K562 (cell line): ENCODE measurements around the gene RAP2B. TPM values are rescaled to one million over a fixed set of nuclear protein-coding genes. Genes with fewer than 3 reads are reported as not detected.

Experiments used
- ATAC-seq: fragments of 200-7000 bp; cut with Tn5 transposase; 3 replicates; pipeline ENCODE4 v1.9.1; 2020; ENCODE audit warnings: moderate library complexity
- BruUV-seq: library from RNA; stranded (reverse); fragments of 400-500 nt; replicated peaks from 2 replicates; lab custom pipeline; 2021; lab: Mats Ljungman, UMichigan
- CTCF ChIA-PET: fragments of 300-600 bp; formaldehyde crosslinking; extraction: SDS; loops from one replicate; lab custom pipeline; 2021; ENCODE audit warnings: low intra/inter-chr PET ratio; lab: Yijun Ruan, JAX
- POLR2A ChIA-PET: fragments of 300-600, 350-650 bp; sonication (Branson Sonifier 250); formaldehyde crosslinking; extraction: SDS; loops from one replicate; lab custom pipeline; 2021; ENCODE audit warnings: antibody characterized with exemption, inconsistent platforms; lab: Yijun Ruan, JAX
- DNase-seq, 4 experiments: peaks; one replicate each; pipeline versions ENCODE4 v3.0.0 to v3.0.0-alpha.2; 2011 to 2018; ENCODE audit warnings: low spot score in 3 of 4, mixed read lengths in 3 of 4; ENCODE audit errors: extremely low read depth in 1 of 4
- FAIRE-seq: peaks from 2 replicates; lab custom pipeline; 2011; peaks lifted over from hg19 to GRCh38; lab: Jason Lieb, UNC
- H2AFZ ChIP-seq: 2 replicates; pipeline ENCODE4 v1.6.0; 2011; ENCODE audit warnings: low read depth, low read length, control low read depth, inconsistent platforms
- H3K27ac ChIP-seq: fragments of 200-600 bp; 3 replicates; pipeline ENCODE4 v1.8.0; 2011; ENCODE audit warnings: low read depth, mild to moderate bottlenecking, control low read depth, inconsistent platforms, low read length, moderate library complexity, mixed read lengths; ENCODE audit errors: extremely low read depth
- H3K27me3 ChIP-seq, 2 experiments: fragments of 300-600 bp in 1 of 2; 2 replicates in 1 of 2; 3 replicates in 1 of 2; pipeline versions ENCODE4 v1.6.0 to v1.8.0; 2011; ENCODE audit warnings: inconsistent platforms in 2 of 2, low read length in 2 of 2, mild to moderate bottlenecking in 1 of 2, mixed read lengths in 1 of 2, moderate library complexity in 1 of 2; ENCODE audit not compliant: control insufficient read depth in 2 of 2, insufficient read depth in 2 of 2
- H3K36me3 ChIP-seq: fragments of 300-600 bp; 3 replicates; pipeline ENCODE4 v1.8.0; 2011; ENCODE audit warnings: mild to moderate bottlenecking, low read length, inconsistent platforms; ENCODE audit not compliant: control insufficient read depth, insufficient read depth
- H3K4me1 ChIP-seq, 2 experiments: fragments of 200-600 bp in 1 of 2; replicated peaks in 1 of 2; 2 replicates in 1 of 2; 3 replicates in 1 of 2; pipeline versions ENCODE4 v1.5.1 to v1.8.0; 2011; ENCODE audit warnings: inconsistent platforms in 2 of 2, low read length in 2 of 2, mild to moderate bottlenecking in 1 of 2, mixed read lengths in 1 of 2, moderate library complexity in 1 of 2; ENCODE audit not compliant: control insufficient read depth in 2 of 2, insufficient read depth in 2 of 2
- H3K4me2 ChIP-seq: 2 replicates; pipeline ENCODE4 v1.6.1; 2011; ENCODE audit warnings: low read length, control low read depth, inconsistent platforms, mixed read lengths; ENCODE audit not compliant: insufficient read depth
- H3K4me3 ChIP-seq: fragments of 200-600 bp; sonication (generic), shearing (Covaris generic); 2 replicates; pipeline ENCODE4 v1.5.1; 2016; ENCODE audit warnings: control low read depth, inconsistent platforms
- H3K79me2 ChIP-seq: fragments of 200-600 bp; 3 replicates; pipeline ENCODE4 v1.8.0; 2011; ENCODE audit warnings: low read length, inconsistent platforms; ENCODE audit not compliant: control insufficient read depth, insufficient read depth
- H3K9ac ChIP-seq, 2 experiments: 2 replicates each; pipeline versions ENCODE4 v1.6.0 to v1.6.1; 2011; ENCODE audit warnings: low read depth in 2 of 2, low read length in 2 of 2, control low read depth in 1 of 2, inconsistent platforms in 1 of 2, mild to moderate bottlenecking in 1 of 2, mixed read lengths in 1 of 2; ENCODE audit not compliant: insufficient read depth in 1 of 2
- H3K9me1 ChIP-seq: one replicate; pipeline ENCODE4 v1.6.0; 2011; ENCODE audit warnings: inconsistent platforms, mild to moderate bottlenecking, low read length, moderate library complexity; ENCODE audit not compliant: control insufficient read depth, insufficient read depth
- H3K9me3 ChIP-seq: replicated peaks from 2 replicates; pipeline ENCODE4 v1.5.1; 2011; ENCODE audit warnings: low read depth, low read length, inconsistent platforms; ENCODE audit not compliant: control insufficient read depth, insufficient read depth
- H4K20me1 ChIP-seq: replicated peaks from 2 replicates; pipeline ENCODE4 v1.6.1; 2011; ENCODE audit warnings: low read length, inconsistent platforms, mixed read lengths; ENCODE audit not compliant: control insufficient read depth, insufficient read depth
- BCL6 ChIP-seq: fragments of 250-450 bp; sonication (Bioruptor Pico); IDR thresholded peaks from 2 replicates; pipeline ENCODE4 v1.4.0; 2020
- THRA ChIP-seq: fragments of 450-650 bp; IDR thresholded peaks from 2 replicates; pipeline ENCODE4 v1.6.1; 2017; ENCODE audit warnings: mild to moderate bottlenecking, moderate library complexity
- WGBS: fragments of 100-300 bp; shearing (Covaris generic); methylation state at CpG from one replicate; pipeline ENCODE4 v1.1.6; 2016; ENCODE audit warnings: low coverage, mixed read lengths; ENCODE audit not compliant: insufficient coverage; ENCODE audit errors: missing lambda C conversion rate; 5-methylcytosine and 5-hydroxymethylcytosine counted together
- in situ Hi-C: fragments of 300-500 bp; cut with MboI; formaldehyde crosslinking; loops from 4 replicates; pipeline ENCODE4 v1.15.0; 2018; ENCODE audit warnings: inconsistent platforms, mixed read lengths
- intact Hi-C: fragments of 100-400 bp; cut with micrococcal nuclease; formaldehyde crosslinking; loops from 2 replicates; pipeline ENCODE4 v1.14.2; 2022
- polyA plus RNA-seq, 8 experiments: library from polyadenylated mRNA; depleted of rRNA in 4 of 8; stranded (reverse) in 5 of 8; unstranded in 3 of 8; fragments of >200 nt; fragmentation: Nextera tagmentation in 2 of 8; fragmentation: Illumina TruSeq in 1 of 8; extraction: Ambion mirVana in 2 of 8; extraction: Trizol in 1 of 8; gene quantifications; 2 replicates each; pipeline versions ENCODE4 v1.2.1 to v1.2.3, GENCODE V29; 2011 to 2014; ENCODE audit warnings: inconsistent platforms in 1 of 8, missing spikeins in 1 of 8
- total RNA-seq, 7 experiments: library from RNA; depleted of rRNA in 6 of 7; stranded (reverse); fragments of >200 nt in 6 of 7; fragmentation: Illumina TruSeq in 2 of 7; extraction: Trizol in 2 of 7; gene quantifications; 2 replicates each; pipeline versions ENCODE4 v1.2.1 to v1.2.3, GENCODE V29; 2011 to 2021; ENCODE audit warnings: low replicate concordance in 1 of 7

RAP2B gene
- total and polyA plus RNA-seq, 9 of the 15 experiments (the other 6 are each of a cell fraction or from before 2014, with no cell fraction given) = 9.4 to 31.2 (median 15.8) TPM

GRCh38 chr3:153219146-153219545 is 57.1 kb downstream of the RAP2B start:
- Histone ChIP-seq H4K20me1 (no peaks in the 10 kb centered on the region), H3K9me3 (no peaks in the 10 kb centered on the region), H3K36me3 (no peaks in the 10 kb centered on the region), H3K79me2 (no peaks in the 10 kb centered on the region), H3K27ac (no peak overlapping the region), H3K4me1 (peaks cover 0 to 15% of the 10 kb centered on the region in 2 experiments; a peak in 2 of 5 replicates), H3K4me2 (no peak overlapping the region), H3K4me3 (no peak overlapping the region), H3K9me1 (no peaks in the 10 kb centered on the region), H3K27me3 (no peaks in the 10 kb centered on the region), H2AFZ (peak overlapping the region; percentile 52), H3K9ac (no peak overlapping the region)
- 55% methylated on average over 2 of the region's 2 CpGs for WGBS
- in situ Hi-C loops (no loop called here), intact Hi-C loops (no loop called here)
- DNase-seq (no peak), ATAC-seq (no peak), FAIRE-seq (no peak)
- ChIA-PET CTCF (no interaction called here), POLR2A (no interaction called here)
- TF ChIP-seq BCL6 = no peak
- TF ChIP-seq THRA = no peak
- BruUV-seq = no TSS peak
